Measurements from ENCODE around the gene NT5C2. TPM values are rescaled to one million over a fixed set of nuclear protein-coding genes. Genes with fewer than 3 reads are reported as not detected.

NT5C2 gene
- total and polyA plus RNA-seq, 2 of the 8 experiments (the other 6 are each of a cell fraction or from before 2014, with no cell fraction given) = 35.2 to 106 TPM

- no peak overlapping the region for H3K9ac ChIP-seq (replicated peaks in 1 of 4; ENCODE audit: extremely low read depth in 1 of 4, low read depth in 3 of 4, low read length in 3 of 4)
- FAIRE-seq (no peak), DNase-seq (ENCODE audit: low read depth in 1 of 2, low spot score in 2 of 2) (no peak)
- H4K8ac ChIP-seq (ENCODE audit: extremely low read depth, insufficient read depth, low read length) = no peak overlapping the region; the same call in 1 of the 2 replicates
- no peak overlapping the region for H2BK5ac ChIP-seq (ENCODE audit: low read depth, low read length)
- no peaks in the 10 kb centered on the region for H3K27me3 ChIP-seq (replicated peaks in 1 of 4; ENCODE audit: control insufficient read depth in 3 of 4, extremely low read depth in 1 of 4, insufficient read depth in 3 of 4, low read length in 3 of 4)
- H3K36me3 ChIP-seq (ENCODE audit: control insufficient read depth in 2 of 4, insufficient read depth in 4 of 4, low read length in 3 of 4) = no peaks in the 10 kb centered on the region
- no peak overlapping the region for H3K56ac ChIP-seq (replicated peaks; ENCODE audit: insufficient read length, low read depth, low read length)
- WGBS, 2 experiments (ENCODE audit: extremely low coverage in 1 of 2, insufficient coverage in 1 of 2, insufficient read length in 1 of 2, insufficient replicate concordance in 2 of 2, low coverage in 1 of 2, low lambda C conversion rate in 2 of 2, missing lambda C conversion rate in 1 of 2) = 90% methylated on average over 3 of the region's 3 CpGs; no CpG with 5 or more reads in 1 of the 2 experiments
- H3K18ac ChIP-seq (ENCODE audit: extremely low read depth, low read length) = no peak overlapping the region
- H4K20me1 ChIP-seq (replicated peaks in 1 of 2; ENCODE audit: control insufficient read depth in 1 of 2, insufficient read depth in 2 of 2, low read length in 2 of 2) = no peaks in the 10 kb centered on the region
- no peak overlapping the region for H2BK120ac ChIP-seq (replicated peaks; ENCODE audit: low read depth, low read length)
- no peaks in the 10 kb centered on the region for H3K9me3 ChIP-seq (ENCODE audit: insufficient read depth in 2 of 2, low read depth in 1 of 2, low read length in 1 of 2)
- H3K79me1 ChIP-seq (ENCODE audit: low read depth, low read length) = no peaks in the 10 kb centered on the region
- no peak overlapping the region for H2BK15ac ChIP-seq (ENCODE audit: low read length)
- no peak overlapping the region for H2AFZ ChIP-seq (ENCODE audit: low read length)
- H3K23me2 ChIP-seq (ENCODE audit: low read depth, low read length) = no peaks in the 10 kb centered on the region
- H3K79me2 ChIP-seq (ENCODE audit: control insufficient read depth in 1 of 2, insufficient read depth in 2 of 2, low read length in 2 of 2) = no peaks in the 10 kb centered on the region
- CTCF ChIA-PET (ENCODE audit: partially characterized antibody) = interaction anchor here (0.6 to 2.7 kb wide), 12 partner anchors 8 to 487 kb away, joined by 3 to 11 read pairs (median 4); partner anchors contain the start of gene CNNM2
- no peak overlapping the region for H3K4ac ChIP-seq (replicated peaks; ENCODE audit: insufficient read length, low read depth, low read length)
- H3K14ac ChIP-seq (ENCODE audit: insufficient read length) = no peak overlapping the region
- no peak overlapping the region for H2AK5ac ChIP-seq (ENCODE audit: low read depth, low read length)
- no peak overlapping the region for H4K91ac ChIP-seq (replicated peaks; ENCODE audit: insufficient read length, low read length)
- H4K5ac ChIP-seq (ENCODE audit: insufficient read length, low read depth, low read length) = no peak overlapping the region
- no peak overlapping the region for H3K4me2 ChIP-seq (ENCODE audit: insufficient read depth in 1 of 2, low read depth in 2 of 2, low read length in 2 of 2)
- H3K4me3 ChIP-seq (ENCODE audit: extremely low read depth in 1 of 4, insufficient read depth in 2 of 4, low read depth in 3 of 4, low read length in 4 of 4) = no peak overlapping the region
- POLR2A ChIA-PET (ENCODE audit: partially characterized antibody) = interaction anchor here (0.6 to 0.8 kb wide), 2 partner anchors 15 to 336 kb away, joined by 3 to 4 read pairs; no protein-coding TSS in a partner anchor
- no peak overlapping the region for H3K23ac ChIP-seq (ENCODE audit: insufficient read length)
- no peaks in the 10 kb centered on the region for H3K4me1 ChIP-seq (replicated peaks in 1 of 4; ENCODE audit: control insufficient read depth in 3 of 4, insufficient read depth in 4 of 4, low read length in 3 of 4)
- H2BK12ac ChIP-seq (ENCODE audit: low read depth, low read length) = no peak overlapping the region
- H3K27ac ChIP-seq (ENCODE audit: low read depth, low read length) = no peak overlapping the region
- H2BK20ac ChIP-seq (ENCODE audit: low read length) = no peak overlapping the region
- TF ChIP-seq MAX (IDR thresholded peaks at IDR 0.05) (no peak), TAF1 (IDR thresholded peaks at IDR 0.05; ENCODE audit: low read depth, low read length) (no peak), POLR2AphosphoS5 (IDR thresholded peaks at IDR 0.05; ENCODE audit: low read depth, low read length) (no peak), TBP (IDR thresholded peaks at IDR 0.05; ENCODE audit: low read depth, low read length) (no peak), E2F6 (IDR thresholded peaks at IDR 0.05) (no peak), KDM4A (IDR thresholded peaks at IDR 0.05; ENCODE audit: low read depth, low read length, severe bottlenecking) (no peak), SIN3A (conservative IDR thresholded peaks at IDR 0.05 in 1 of 2, IDR thresholded peaks at IDR 0.05 in 1 of 2; ENCODE audit: low read depth in 1 of 2, low read length in 2 of 2) (no peak), RNF2 (IDR thresholded peaks at IDR 0.05; ENCODE audit: borderline replicate concordance, low read depth, low read length, missing control alignments, poor library complexity, severe bottlenecking) (no peak), TCF12 (IDR thresholded peaks at IDR 0.05; ENCODE audit: low read depth, low read length) (no peak), GABPA (IDR thresholded peaks at IDR 0.05; ENCODE audit: borderline replicate concordance, insufficient read depth, low read length) (no peak), HDAC2 (IDR thresholded peaks at IDR 0.05; ENCODE audit: borderline replicate concordance in 1 of 2, low read depth in 2 of 2, low read length in 2 of 2) (no peak), TAF7 (optimal IDR thresholded peaks at IDR 0.05; ENCODE audit: borderline replicate concordance, low read depth, low read length) (no peak)
Observed at GRCh38 chr10:103054621-103055020, 138.5 kb downstream of the NT5C2 start.
